ENCODE data around the gene SLC20A1.
A peak's percentile ranks its signal among the peaks of the same experiment; 100 is the strongest.

DNA sequence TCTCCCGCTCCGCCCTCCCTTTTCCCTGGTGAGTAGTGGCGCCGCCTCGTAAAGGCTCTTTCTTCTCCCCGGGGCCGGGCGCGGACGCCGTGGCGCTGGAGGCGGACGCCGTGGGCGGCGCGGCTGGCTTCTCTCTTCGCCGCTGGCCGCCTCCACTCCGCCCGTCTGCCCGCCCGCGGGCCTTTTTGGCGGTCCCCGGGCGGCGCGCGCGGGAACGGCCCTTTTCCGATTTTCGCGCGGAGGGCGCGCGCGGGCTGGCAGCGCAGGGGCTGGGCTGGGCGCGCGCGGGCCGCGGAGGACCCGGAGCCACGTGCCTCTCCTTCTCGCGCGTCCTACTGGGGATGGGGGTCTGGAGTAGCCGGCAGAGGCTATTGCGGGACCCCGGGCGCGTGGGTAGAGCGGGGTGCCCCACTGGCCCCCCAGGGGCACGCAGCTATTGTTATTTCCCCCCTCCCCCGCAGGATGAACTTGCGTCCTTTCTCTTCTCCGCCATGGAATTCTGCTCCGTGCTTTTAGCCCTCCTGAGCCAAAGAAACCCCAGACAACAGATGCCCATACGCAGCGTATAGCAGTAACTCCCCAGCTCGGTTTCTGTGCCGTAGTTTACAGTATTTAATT, 472 bp downstream of the SLC20A1 start:
- TF ChIP-seq, protein P1, sequence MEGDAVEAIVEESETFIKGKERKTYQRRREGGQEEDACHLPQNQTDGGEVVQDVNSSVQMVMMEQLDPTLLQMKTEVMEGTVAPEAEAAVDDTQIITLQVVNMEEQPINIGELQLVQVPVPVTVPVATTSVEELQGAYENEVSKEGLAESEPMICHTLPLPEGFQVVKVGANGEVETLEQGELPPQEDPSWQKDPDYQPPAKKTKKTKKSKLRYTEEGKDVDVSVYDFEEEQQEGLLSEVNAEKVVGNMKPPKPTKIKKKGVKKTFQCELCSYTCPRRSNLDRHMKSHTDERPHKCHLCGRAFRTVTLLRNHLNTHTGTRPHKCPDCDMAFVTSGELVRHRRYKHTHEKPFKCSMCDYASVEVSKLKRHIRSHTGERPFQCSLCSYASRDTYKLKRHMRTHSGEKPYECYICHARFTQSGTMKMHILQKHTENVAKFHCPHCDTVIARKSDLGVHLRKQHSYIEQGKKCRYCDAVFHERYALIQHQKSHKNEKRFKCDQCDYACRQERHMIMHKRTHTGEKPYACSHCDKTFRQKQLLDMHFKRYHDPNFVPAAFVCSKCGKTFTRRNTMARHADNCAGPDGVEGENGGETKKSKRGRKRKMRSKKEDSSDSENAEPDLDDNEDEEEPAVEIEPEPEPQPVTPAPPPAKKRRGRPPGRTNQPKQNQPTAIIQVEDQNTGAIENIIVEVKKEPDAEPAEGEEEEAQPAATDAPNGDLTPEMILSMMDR (IDR thresholded peaks at IDR 0.05) = peak in 2 of 4 experiments; percentile 13 to 33
- no peak for TF ChIP-seq POLR2A (IDR thresholded peaks at IDR 0.05)

All from uterus (tissue), 2 donors.